ENCODE results near the gene ZNF529.
A peak's percentile ranks its signal among the peaks of the same experiment; 100 is the strongest.

The ZNF529 gene

DNA sequence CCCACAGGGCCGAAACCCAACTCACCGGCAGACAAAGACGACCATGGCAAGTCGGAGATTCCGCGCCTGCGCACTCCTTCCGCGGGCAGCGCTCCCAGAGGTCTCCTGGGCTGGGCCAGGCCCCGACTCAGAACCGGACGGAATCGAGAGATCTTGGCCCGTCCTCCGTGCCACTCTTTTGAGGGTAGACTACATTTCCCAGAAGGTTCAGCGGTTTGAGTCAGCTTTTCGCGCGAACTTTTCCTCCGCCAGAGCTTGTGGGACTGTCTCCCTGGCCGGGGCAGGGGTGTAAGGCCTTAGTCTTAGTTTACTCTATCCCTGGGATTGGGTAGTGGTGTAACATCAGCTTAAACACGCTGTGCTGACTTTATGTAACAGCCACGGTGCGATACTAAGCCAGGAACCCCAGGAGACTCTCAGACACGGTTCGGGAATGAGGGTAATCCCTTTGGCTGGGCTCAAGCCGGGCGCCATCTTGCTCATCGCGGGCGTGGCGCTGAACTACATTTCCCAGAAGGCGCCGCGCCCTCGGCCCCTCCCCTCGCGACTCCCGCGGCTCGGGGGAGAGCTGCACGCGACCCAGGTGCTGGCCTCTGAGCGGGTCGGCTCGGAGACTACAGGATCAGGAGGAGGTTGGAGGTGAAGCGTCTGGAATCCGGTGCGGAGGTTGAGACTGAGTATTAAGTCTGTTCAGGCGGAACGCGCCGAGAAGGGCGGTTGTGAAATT, 44.7 kb downstream of the ZNF529 start, which contains the start of gene ZNF260:
TSS of gene ZNF260 (minus strand) at position 78 of the 727 bp plus-strand sequence. CDS start 13,033 bp downstream, outside the sequence.
- H3K4me1 ChIP-seq (ENCODE audit: insufficient read depth, low read length, poor library complexity, severe bottlenecking): peaks cover 21% of the 10 kb centered on the region
- peaks cover 16% of the 10 kb centered on the region for H4K20me1 ChIP-seq (ENCODE audit: insufficient read depth, low read length, poor library complexity, severe bottlenecking)
- no peaks in the 10 kb centered on the region for H3K36me3 ChIP-seq (ENCODE audit: insufficient read depth, low read length)
- H2AFZ ChIP-seq (ENCODE audit: low read length): peak within 1 kb of the TSS; percentile 100
- TF ChIP-seq EZH2phosphoT487 (IDR thresholded peaks at IDR 0.05; ENCODE audit: borderline replicate concordance): no peak
- TF ChIP-seq, protein P1, sequence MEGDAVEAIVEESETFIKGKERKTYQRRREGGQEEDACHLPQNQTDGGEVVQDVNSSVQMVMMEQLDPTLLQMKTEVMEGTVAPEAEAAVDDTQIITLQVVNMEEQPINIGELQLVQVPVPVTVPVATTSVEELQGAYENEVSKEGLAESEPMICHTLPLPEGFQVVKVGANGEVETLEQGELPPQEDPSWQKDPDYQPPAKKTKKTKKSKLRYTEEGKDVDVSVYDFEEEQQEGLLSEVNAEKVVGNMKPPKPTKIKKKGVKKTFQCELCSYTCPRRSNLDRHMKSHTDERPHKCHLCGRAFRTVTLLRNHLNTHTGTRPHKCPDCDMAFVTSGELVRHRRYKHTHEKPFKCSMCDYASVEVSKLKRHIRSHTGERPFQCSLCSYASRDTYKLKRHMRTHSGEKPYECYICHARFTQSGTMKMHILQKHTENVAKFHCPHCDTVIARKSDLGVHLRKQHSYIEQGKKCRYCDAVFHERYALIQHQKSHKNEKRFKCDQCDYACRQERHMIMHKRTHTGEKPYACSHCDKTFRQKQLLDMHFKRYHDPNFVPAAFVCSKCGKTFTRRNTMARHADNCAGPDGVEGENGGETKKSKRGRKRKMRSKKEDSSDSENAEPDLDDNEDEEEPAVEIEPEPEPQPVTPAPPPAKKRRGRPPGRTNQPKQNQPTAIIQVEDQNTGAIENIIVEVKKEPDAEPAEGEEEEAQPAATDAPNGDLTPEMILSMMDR (conservative IDR thresholded peaks at IDR 0.05; ENCODE audit: low read length): no peak
- no peaks in the 10 kb centered on the region for H3K27me3 ChIP-seq (ENCODE audit: insufficient read depth, low read length, poor library complexity, severe bottlenecking)
- H3F3A ChIP-seq (ENCODE audit: low read depth): no peaks in the 10 kb centered on the region
- peak within 1 kb of the TSS; percentile 95 for H3K4me2 ChIP-seq (ENCODE audit: low read depth, low read length, poor library complexity, severe bottlenecking)
- H3K79me2 ChIP-seq (ENCODE audit: insufficient read depth, low read length): peaks cover 48% of the 10 kb centered on the region
- peak within 1 kb of the TSS; percentile 83 for H3K4me3 ChIP-seq (ENCODE audit: low read length, poor library complexity, severe bottlenecking)
- no peaks in the 10 kb centered on the region for H3K9me2 ChIP-seq (replicated peaks; ENCODE audit: low read depth, low read length)
- H3K9ac ChIP-seq (ENCODE audit: low read depth, low read length, poor library complexity, severe bottlenecking): peak within 1 kb of the TSS; percentile 92
- no peaks in the 10 kb centered on the region for H3K9me3 ChIP-seq (ENCODE audit: insufficient read depth, low read depth, low read length)

DNA sequence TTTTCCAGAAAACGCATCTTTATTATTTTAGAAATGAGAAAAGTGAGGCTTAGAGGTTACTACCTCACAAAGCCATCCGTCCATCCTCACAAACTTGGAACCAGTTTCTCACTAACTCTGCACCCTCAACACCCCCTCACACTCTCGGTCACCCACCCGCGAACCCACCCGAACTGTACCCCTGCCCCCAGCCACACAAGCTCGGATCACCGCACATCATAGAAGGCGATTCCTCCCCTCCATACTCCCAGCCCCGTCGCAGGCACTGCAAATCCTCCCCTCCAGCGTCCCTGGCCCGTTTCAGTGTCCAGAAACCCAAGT, 45.3 kb downstream of the ZNF529 start:
- H3K4me2 ChIP-seq (ENCODE audit: low read depth, low read length, poor library complexity, severe bottlenecking): peak overlapping the region; percentile 95
- H3K9me2 ChIP-seq (replicated peaks; ENCODE audit: low read depth, low read length): no peaks in the 10 kb centered on the region
- H3K4me1 ChIP-seq (ENCODE audit: insufficient read depth, low read length, poor library complexity, severe bottlenecking): peaks cover 21% of the 10 kb centered on the region
- no peaks in the 10 kb centered on the region for H3K36me3 ChIP-seq (ENCODE audit: insufficient read depth, low read length)
- H2AFZ ChIP-seq (ENCODE audit: low read length): peak overlapping the region; percentile 100
- H3K9ac ChIP-seq (ENCODE audit: low read depth, low read length, poor library complexity, severe bottlenecking): peak overlapping the region; percentile 92
- peaks cover 16% of the 10 kb centered on the region for H4K20me1 ChIP-seq (ENCODE audit: insufficient read depth, low read length, poor library complexity, severe bottlenecking)
- TF ChIP-seq, protein P1 (conservative IDR thresholded peaks at IDR 0.05; ENCODE audit: low read length): no peak
- no peak for TF ChIP-seq EZH2phosphoT487 (IDR thresholded peaks at IDR 0.05; ENCODE audit: borderline replicate concordance)
- no peaks in the 10 kb centered on the region for H3K27me3 ChIP-seq (ENCODE audit: insufficient read depth, low read length, poor library complexity, severe bottlenecking)
- no peaks in the 10 kb centered on the region for H3K9me3 ChIP-seq (ENCODE audit: insufficient read depth, low read depth, low read length)
- H3K79me2 ChIP-seq (ENCODE audit: insufficient read depth, low read length): peaks cover 49% of the 10 kb centered on the region
- no peaks in the 10 kb centered on the region for H3F3A ChIP-seq (ENCODE audit: low read depth)
- H3K4me3 ChIP-seq (ENCODE audit: low read length, poor library complexity, severe bottlenecking): peak overlapping the region; percentile 83

DNA sequence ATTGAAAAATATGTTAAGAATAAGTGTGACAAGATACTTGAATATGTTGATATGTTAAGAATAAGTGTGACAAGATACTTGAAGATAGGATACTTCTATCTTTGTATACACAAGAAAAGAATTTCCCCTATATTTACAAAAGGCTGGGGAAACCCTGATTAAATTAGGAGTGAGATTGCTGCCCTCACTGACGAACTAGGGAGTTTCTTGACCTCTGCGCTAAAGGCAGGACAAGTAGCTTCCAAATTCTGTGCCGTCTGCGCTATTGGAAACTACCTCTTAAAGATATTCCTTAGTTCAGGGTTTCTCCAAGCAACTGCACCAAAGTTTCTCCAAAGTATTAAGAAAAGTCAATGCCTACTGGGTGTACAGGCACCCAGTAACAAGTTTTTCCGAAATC, 45.8 kb downstream of the ZNF529 start:
- Histone ChIP-seq H3K36me3 (ENCODE audit: insufficient read depth, low read length) (no peaks in the 10 kb centered on the region), H3K9ac (ENCODE audit: low read depth, low read length, poor library complexity, severe bottlenecking) (peak overlapping the region; percentile 92), H3F3A (ENCODE audit: low read depth) (no peaks in the 10 kb centered on the region), H2AFZ (ENCODE audit: low read length) (peak overlapping the region; percentile 100; the same call in 1 of the 2 replicates), H3K4me3 (ENCODE audit: low read length, poor library complexity, severe bottlenecking) (peak overlapping the region; percentile 83), H3K79me2 (ENCODE audit: insufficient read depth, low read length) (peaks cover 53% of the 10 kb centered on the region), H3K27me3 (ENCODE audit: insufficient read depth, low read length, poor library complexity, severe bottlenecking) (no peaks in the 10 kb centered on the region), H3K9me3 (ENCODE audit: insufficient read depth, low read depth, low read length) (no peaks in the 10 kb centered on the region), H4K20me1 (ENCODE audit: insufficient read depth, low read length, poor library complexity, severe bottlenecking) (peaks cover 20% of the 10 kb centered on the region), H3K4me2 (ENCODE audit: low read depth, low read length, poor library complexity, severe bottlenecking) (peak overlapping the region; percentile 95), H3K4me1 (ENCODE audit: insufficient read depth, low read length, poor library complexity, severe bottlenecking) (peaks cover 21% of the 10 kb centered on the region), H3K9me2 (replicated peaks; ENCODE audit: low read depth, low read length) (no peaks in the 10 kb centered on the region)
- no peak for TF ChIP-seq EZH2phosphoT487 (IDR thresholded peaks at IDR 0.05; ENCODE audit: borderline replicate concordance)
- TF ChIP-seq, protein P1 (conservative IDR thresholded peaks at IDR 0.05; ENCODE audit: low read length): no peak

Measured in Loucy (cell line).